GM19240 (cell line): ENCODE measurements around the gene CARD14.
"Not testable (repeated sequence)": the region's sequence is repeated elsewhere in the genome, so short reads cannot be mapped to it uniquely, and the experiment has no call there.

Experiments
- DNase-seq: peaks from one replicate; pipeline ENCODE4 v3.0.0; 2011; ENCODE audit warnings: low spot score; ENCODE audit not compliant: insufficient read length

CARD14 gene

GRCh38 chr17:80183581-80184422 is 14.0 kb downstream of the CARD14 start:
- DNase-seq: no peak

- DNase-seq: no peak
Measured at GRCh38 chr17:80184423-80184714, 14.5 kb downstream of the CARD14 start.

GRCh38 chr17:80185968-80186367 is 16.1 kb downstream of the CARD14 start:
- DNase-seq: no peak

GRCh38 chr17:80187090-80187489 is 17.3 kb downstream of the CARD14 start:
- DNase-seq: no peak

GRCh38 chr17:80187515-80187941 is 17.7 kb downstream of the CARD14 start:
- no peak for DNase-seq

GRCh38 chr17:80189611-80190010 is 19.8 kb downstream of the CARD14 start:
- no peak for DNase-seq

GRCh38 chr17:80190716-80191115 is 20.9 kb downstream of the CARD14 start:
- no peak for DNase-seq

- no peak for DNase-seq
Measured at GRCh38 chr17:80191192-80191591, 21.4 kb downstream of the CARD14 start.

GRCh38 chr17:80191865-80192661 is 22.2 kb downstream of the CARD14 start:
- no peak for DNase-seq

GRCh38 chr17:80195141-80195540 is 25.3 kb downstream of the CARD14 start:
- no peak for DNase-seq

- no peak for DNase-seq
Measured at GRCh38 chr17:80195671-80196529, 26.1 kb downstream of the CARD14 start.

- no peak for DNase-seq
Measured at GRCh38 chr17:80196652-80197051, 26.8 kb downstream of the CARD14 start.

GRCh38 chr17:80198144-80198661 is 28.4 kb downstream of the CARD14 start:
- DNase-seq: no peak

- DNase-seq: not testable (repeated sequence)
Measured at GRCh38 chr17:80199295-80199694, 29.5 kb downstream of the CARD14 start.

- DNase-seq: no peak
Measured at GRCh38 chr17:80201446-80201845, 31.6 kb downstream of the CARD14 start.

GRCh38 chr17:80202197-80202596 is 32.4 kb downstream of the CARD14 start:
- no peak for DNase-seq

- no peak for DNase-seq
Measured at GRCh38 chr17:80203471-80203963, 33.7 kb downstream of the CARD14 start.

- DNase-seq: no peak
Measured at GRCh38 chr17:80204626-80205468, 35.0 kb downstream of the CARD14 start.

GRCh38 chr17:80205811-80206210 is 36.0 kb downstream of the CARD14 start:
- DNase-seq: no peak

GRCh38 chr17:80208050-80208449 is 38.2 kb downstream of the CARD14 start:
- no peak for DNase-seq
